ENCODE data around the gene AMBRA1. TPM values are rescaled to one million over a fixed set of nuclear protein-coding genes. Genes with fewer than 3 reads are reported as not detected.

Gene AMBRA1
- total RNA-seq, 4 donors from 2014 or later: 36.0 to 59.2 (median 51.9) TPM

GRCh38 chr11:46512261-46512881 lies 81.5 kb downstream of the AMBRA1 start:
- Histone ChIP-seq H3K27ac (no peak overlapping the region), H3K4me1 (peaks cover 0 to 8% of the 10 kb centered on the region in 2 donors), H3K9me3 (no peaks in the 10 kb centered on the region), H3K4me3 (replicated peaks in 1 of 3) (no peak overlapping the region), H3K36me3 (peaks cover 0 to 9% of the 10 kb centered on the region in 2 donors), H3K27me3 (no peaks in the 10 kb centered on the region)
- WGBS, 2 donors: 94 to 98% methylated on average over 5 of the region's 5 CpGs
- intact Hi-C loops (cut with DNase I): no loop called here
- TF ChIP-seq CTCF (IDR thresholded peaks at IDR 0.05) (no peak), POLR2A (IDR thresholded peaks at IDR 0.05) (no peak)
- DNase-seq: no peak

GRCh38 chr11:46511342-46511741 lies 82.5 kb downstream of the AMBRA1 start:
- no peaks in the 10 kb centered on the region for H3K27me3 ChIP-seq
- peaks cover 3 to 9% of the 10 kb centered on the region in 2 donors for H3K36me3 ChIP-seq
- H3K27ac ChIP-seq: no peak overlapping the region
- 93 to 99% methylated on average over 2 of the region's 2 CpGs for WGBS, 2 donors
- no peaks in the 10 kb centered on the region for H3K9me3 ChIP-seq
- intact Hi-C loops (cut with DNase I): no loop called here
- TF ChIP-seq CTCF (IDR thresholded peaks at IDR 0.05): no peak
- no peak for TF ChIP-seq POLR2A (IDR thresholded peaks at IDR 0.05)
- no peak for DNase-seq
- H3K4me1 ChIP-seq: peaks cover 0 to 8% of the 10 kb centered on the region in 2 donors
- no peak overlapping the region for H3K4me3 ChIP-seq (replicated peaks in 1 of 3)

- Histone ChIP-seq H3K27me3 (no peaks in the 10 kb centered on the region), H3K4me3 (replicated peaks in 1 of 3) (no peak overlapping the region), H3K36me3 (peaks cover 9% of the 10 kb centered on the region in 2 donors), H3K9me3 (no peaks in the 10 kb centered on the region), H3K27ac (no peak overlapping the region), H3K4me1 (no peaks in the 10 kb centered on the region)
- no peak for TF ChIP-seq CTCF (IDR thresholded peaks at IDR 0.05)
- TF ChIP-seq POLR2A (IDR thresholded peaks at IDR 0.05): no peak
- no peak for DNase-seq
- 100% methylated on average over 1 of the region's 1 CpG for WGBS, 2 donors
- intact Hi-C loops (cut with DNase I): no loop called here
Observed at GRCh38 chr11:46508360-46508759, 85.5 kb downstream of the AMBRA1 start.

GRCh38 chr11:46506483-46506791 lies 87.4 kb downstream of the AMBRA1 start:
- H3K4me1 ChIP-seq: no peaks in the 10 kb centered on the region
- TF ChIP-seq POLR2A (IDR thresholded peaks at IDR 0.05) (no peak), CTCF (IDR thresholded peaks at IDR 0.05) (no peak)
- no peaks in the 10 kb centered on the region for H3K9me3 ChIP-seq
- H3K27me3 ChIP-seq: no peaks in the 10 kb centered on the region
- intact Hi-C loops (cut with DNase I): no loop called here
- H3K36me3 ChIP-seq: peaks cover 9% of the 10 kb centered on the region in 2 donors
- H3K27ac ChIP-seq: no peak overlapping the region
- no peak for DNase-seq
- no peak overlapping the region for H3K4me3 ChIP-seq (replicated peaks in 1 of 3)
- WGBS, 2 donors: 82 to 87% methylated on average over 2 of the region's 2 CpGs

GRCh38 chr11:46505741-46506482 lies 87.9 kb downstream of the AMBRA1 start:
- Histone ChIP-seq H3K27me3 (no peaks in the 10 kb centered on the region), H3K9me3 (no peaks in the 10 kb centered on the region), H3K4me1 (no peaks in the 10 kb centered on the region), H3K27ac (no peak overlapping the region), H3K36me3 (peaks cover 9% of the 10 kb centered on the region in 2 donors), H3K4me3 (replicated peaks in 1 of 3) (no peak overlapping the region)
- TF ChIP-seq CTCF (IDR thresholded peaks at IDR 0.05) (no peak), POLR2A (IDR thresholded peaks at IDR 0.05) (no peak)
- WGBS, 2 donors: 80 to 89% methylated on average over 6 of the region's 6 CpGs
- no peak for DNase-seq
- intact Hi-C loops (cut with DNase I): no loop called here
